GM21786 (cell line): ENCODE results near the gene CTCFL.
"Not testable (repeated sequence)": the region's sequence is repeated elsewhere in the genome, so short reads cannot be mapped to it uniquely, and the experiment has no call there.

Experiments
- ATAC-seq: cut with Tn5 transposase; IDR thresholded peaks from one replicate; pipeline ENCODE4 v1.9.1; 2021; ENCODE audit not compliant: unreplicated experiment

The CTCFL gene

GRCh38 chr20:57509665-57510237 is 15.2 kb downstream of the CTCFL start:
- no peak for ATAC-seq

GRCh38 chr20:57508831-57509230 is 16.1 kb downstream of the CTCFL start:
- no peak for ATAC-seq

DNA sequence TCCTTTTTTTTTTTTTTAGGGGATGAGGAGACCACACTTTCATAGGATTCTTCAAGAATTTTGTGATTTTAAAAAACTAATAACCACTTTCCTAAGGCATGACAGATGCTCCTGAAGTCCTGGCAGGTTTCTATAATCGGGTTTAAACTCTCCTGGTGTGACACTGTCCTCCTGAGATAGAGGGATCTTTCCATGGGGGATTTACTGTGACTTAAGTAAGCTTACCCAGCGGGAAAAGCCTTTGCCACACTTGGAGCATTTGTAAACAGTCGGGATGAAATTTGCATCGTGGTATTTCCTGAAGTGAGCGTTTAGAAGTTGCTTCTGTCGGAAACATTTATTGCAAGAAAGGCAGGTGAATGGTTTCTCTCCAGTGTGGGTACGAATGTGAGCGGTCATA is 16.6 kb downstream of the CTCFL start:
- no peak for ATAC-seq

DNA sequence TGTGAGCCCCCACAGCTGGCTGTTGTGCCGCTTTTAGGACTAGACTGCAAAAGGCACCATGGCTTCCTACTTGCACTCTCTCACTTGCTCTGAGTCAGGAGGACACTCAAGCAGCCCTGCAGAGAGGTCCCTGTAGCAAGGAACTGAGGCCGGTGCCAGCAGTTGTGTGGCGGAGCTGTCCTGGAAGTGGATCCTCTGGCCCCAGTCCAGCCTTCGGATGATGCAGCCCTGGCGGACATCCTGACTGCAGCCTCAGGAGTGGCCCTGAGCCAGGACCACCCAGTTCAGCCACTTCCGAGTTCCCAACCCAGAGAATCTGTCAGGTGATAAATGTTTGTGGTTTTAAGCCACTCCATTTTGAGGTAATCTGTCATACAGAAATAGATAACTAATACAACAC is 17.5 kb downstream of the CTCFL start:
- ATAC-seq = no peak

DNA sequence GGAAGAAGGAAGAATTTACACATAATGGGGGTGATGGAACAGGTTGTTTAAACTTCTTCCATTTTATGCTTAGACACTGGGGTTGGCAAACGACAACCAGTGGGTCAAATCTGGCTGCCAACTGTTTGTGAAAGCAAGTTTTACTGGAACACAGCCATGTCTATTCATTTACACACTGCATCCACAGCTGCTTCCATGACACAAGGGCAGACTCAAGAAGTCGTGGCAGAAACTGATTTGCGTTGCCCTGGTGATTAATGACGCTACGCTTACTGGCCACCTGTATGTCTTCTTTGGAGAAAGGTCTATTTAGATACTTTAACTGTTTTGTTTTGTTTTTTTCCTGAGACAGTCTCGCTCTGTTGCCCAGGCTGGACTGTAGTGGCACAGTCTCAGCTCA is 19.0 kb downstream of the CTCFL start:
- ATAC-seq = no peak

- ATAC-seq = no peak
These were observed 20.5 kb downstream of the CTCFL start for GRCh38 chr20:57504411-57504810.

DNA sequence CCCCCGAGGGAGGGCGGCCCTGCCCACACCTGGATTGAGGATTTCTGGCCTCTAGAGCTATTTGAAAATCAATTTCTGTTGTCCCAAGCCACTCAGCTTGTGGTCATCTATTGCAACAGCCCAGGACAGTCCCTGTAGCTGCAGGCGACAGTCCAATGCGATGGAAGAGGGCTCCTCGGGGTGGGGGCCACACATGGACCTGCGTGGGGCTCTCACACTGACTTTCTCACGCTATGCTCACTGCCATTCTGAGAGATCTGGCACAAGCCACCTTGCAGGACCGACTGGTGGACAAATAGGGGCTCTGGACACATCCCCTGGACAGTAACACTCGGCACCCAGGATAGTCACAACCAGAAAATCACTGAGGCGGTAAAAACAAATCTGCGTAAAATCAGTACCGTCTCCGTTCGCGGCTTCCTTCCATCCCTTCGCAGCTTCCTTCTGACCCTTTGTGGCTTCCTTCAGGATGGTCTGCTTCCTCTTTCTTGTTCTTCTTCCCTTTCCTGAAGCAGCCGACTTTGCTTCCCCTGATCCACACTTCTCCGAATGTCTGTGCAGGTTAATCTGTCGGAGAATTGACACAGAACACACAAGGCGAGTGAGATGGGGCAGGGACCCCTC is 21.8 kb downstream of the CTCFL start:
- ATAC-seq = no peak

GRCh38 chr20:57502336-57502700 is 22.6 kb downstream of the CTCFL start:
- ATAC-seq = no peak

- ATAC-seq = no peak
These were observed 23.2 kb downstream of the CTCFL start for GRCh38 chr20:57501461-57502335.

- ATAC-seq = no peak
These were observed 24.0 kb downstream of the CTCFL start for GRCh38 chr20:57500962-57501361.

- no peak for ATAC-seq
These were observed 24.7 kb downstream of the CTCFL start for GRCh38 chr20:57500235-57500634.

GRCh38 chr20:57499676-57500075 is 25.3 kb downstream of the CTCFL start:
- ATAC-seq = no peak

- ATAC-seq = peak; percentile 76
These were observed 26.2 kb downstream of the CTCFL start for GRCh38 chr20:57498425-57499400.

- no peak for ATAC-seq
These were observed 28.3 kb downstream of the CTCFL start for GRCh38 chr20:57496592-57496991.

DNA sequence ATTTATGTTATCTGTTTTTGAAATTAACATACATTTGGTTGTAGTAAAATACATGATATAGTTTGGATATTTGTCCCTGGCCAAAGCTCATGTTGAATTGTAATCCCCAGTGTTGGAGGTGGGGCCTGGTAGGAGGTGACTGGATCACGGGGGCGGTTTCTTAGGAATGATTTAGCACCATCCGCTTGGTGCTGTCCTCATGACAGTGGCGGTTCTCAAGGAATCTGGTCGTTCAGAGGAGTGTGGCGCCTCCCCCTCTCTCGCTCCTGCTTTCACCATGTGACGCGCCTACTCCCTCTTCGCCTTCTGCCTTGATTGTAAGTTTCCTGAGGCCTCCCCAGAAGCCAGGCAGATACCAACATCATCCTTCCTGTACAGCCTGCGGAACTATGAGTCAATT is 29.0 kb downstream of the CTCFL start:
- ATAC-seq = no peak

DNA sequence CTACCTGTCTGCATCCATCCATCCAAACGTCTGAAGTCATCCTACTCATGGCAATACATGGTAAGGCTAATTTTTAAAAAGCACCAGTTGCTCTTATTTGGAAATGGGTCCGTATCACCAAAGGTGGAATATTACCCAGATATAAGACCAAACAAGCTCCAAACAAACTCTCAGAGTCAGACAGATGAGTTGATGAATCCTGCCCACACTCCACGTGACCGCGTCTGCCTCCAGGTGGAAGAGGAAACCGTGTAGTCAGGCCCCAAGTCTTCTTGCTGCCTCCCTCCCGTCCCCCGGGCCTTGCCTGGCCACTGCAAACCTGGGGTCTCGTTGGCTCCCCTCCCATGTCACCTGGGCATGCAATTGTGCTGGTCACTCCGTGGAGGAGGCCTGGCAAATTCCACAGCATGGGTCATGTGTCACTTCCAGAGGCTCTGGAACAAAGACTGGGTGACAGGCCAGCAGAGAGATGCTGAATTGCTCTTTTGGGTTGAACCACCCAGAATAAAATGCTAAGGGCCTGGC is 31.8 kb downstream of the CTCFL start:
- ATAC-seq = no peak

DNA sequence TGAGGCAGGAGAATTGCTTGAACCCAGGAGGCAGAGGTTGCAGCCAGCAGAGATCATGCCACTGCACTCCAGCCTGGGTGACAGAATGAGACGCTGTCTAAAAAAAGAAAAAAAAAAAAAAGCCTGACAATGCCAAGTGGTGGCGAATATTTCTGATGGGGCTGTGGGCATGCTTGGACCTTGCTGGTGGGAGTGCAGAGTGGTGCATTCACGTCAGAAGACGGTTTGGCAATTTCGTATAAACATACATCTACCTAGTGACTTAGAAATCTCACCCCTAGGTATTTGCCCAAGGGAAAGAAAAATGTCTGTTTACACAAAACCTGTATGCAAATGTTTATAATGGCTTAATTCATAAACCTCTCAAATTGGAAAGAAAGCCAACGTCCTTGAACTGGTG is 33.6 kb downstream of the CTCFL start:
- ATAC-seq = no peak

DNA sequence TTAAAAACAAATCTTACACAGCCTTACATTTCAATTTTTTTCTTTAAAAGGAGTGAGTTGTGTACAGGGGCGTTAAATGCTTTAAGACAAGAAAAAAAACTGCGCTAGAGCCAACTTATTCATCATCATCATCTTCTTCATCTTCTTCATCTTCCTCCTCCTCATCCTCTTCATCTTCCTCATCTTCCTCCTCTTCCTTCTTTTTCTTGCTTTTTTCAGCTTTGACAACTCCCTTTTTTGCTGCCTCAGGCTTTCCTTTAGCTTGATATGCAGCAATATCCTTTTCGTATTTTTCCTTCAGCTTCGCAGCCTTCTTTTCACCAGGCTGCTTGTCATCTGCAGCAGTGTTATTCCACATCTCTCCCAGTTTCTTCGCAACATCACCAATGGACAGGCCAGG is 36.7 kb downstream of the CTCFL start:
- not testable (repeated sequence) for ATAC-seq

- no peak for ATAC-seq
These were observed 39.2 kb downstream of the CTCFL start for GRCh38 chr20:57485770-57486169.

DNA sequence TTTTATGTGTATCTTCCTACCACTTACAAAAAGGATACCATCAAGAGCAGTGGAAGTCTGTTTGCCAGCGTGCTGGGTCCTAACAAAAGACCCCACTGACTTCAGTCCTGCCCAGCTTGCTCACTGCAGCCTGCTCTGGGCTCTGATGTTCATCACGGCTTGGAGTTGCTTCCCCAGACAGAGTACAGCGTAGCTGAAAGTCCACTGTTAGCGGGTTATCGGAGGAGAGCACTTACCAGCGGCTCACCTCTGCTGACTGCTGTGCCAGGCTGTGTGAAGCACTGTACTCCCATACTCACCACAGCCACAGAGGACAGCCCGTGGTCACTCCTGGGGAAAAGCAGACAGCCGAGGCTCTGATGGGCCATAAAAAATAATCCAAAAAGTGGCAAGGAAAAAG is 40.2 kb downstream of the CTCFL start:
- no peak for ATAC-seq
